Measurements from ENCODE around the gene RTF1.
"Not testable (repeated sequence)": the region's sequence is repeated elsewhere in the genome, so short reads cannot be mapped to it uniquely, and the experiment has no call there.

RTF1 gene

GRCh38 chr15:41438206-41438605 is 21.3 kb downstream of the RTF1 start:
- DNase-seq = no peak

- peak; percentile 28 for DNase-seq
These were observed 21.9 kb downstream of the RTF1 start for GRCh38 chr15:41438745-41439144.

GRCh38 chr15:41443275-41443674 is 26.4 kb downstream of the RTF1 start:
- DNase-seq = no peak

- DNase-seq = peak; percentile 37
These were observed 28.5 kb downstream of the RTF1 start for GRCh38 chr15:41445399-41445798.

GRCh38 chr15:41462084-41462795 is 45.3 kb downstream of the RTF1 start:
- no peak for DNase-seq

GRCh38 chr15:41464889-41465580 is 48.1 kb downstream of the RTF1 start:
- no peak for DNase-seq

GRCh38 chr15:41465822-41466421 is 49.0 kb downstream of the RTF1 start:
- DNase-seq = peak; percentile 65

- no peak for DNase-seq
These were observed 49.8 kb downstream of the RTF1 start for GRCh38 chr15:41466711-41467110.

GRCh38 chr15:41469644-41470043 is 52.7 kb downstream of the RTF1 start:
- DNase-seq = not testable (repeated sequence)

GRCh38 chr15:41473418-41473817 is 56.5 kb downstream of the RTF1 start:
- DNase-seq = no peak

- no peak for DNase-seq
These were observed 57.5 kb downstream of the RTF1 start for GRCh38 chr15:41474436-41474835.

- DNase-seq = no peak
These were observed 58.0 kb downstream of the RTF1 start for GRCh38 chr15:41474941-41475340.

GRCh38 chr15:41476416-41477048 is 59.6 kb downstream of the RTF1 start:
- no peak for DNase-seq

- no peak for DNase-seq
These were observed 63.7 kb downstream of the RTF1 start for GRCh38 chr15:41480396-41481140.

- DNase-seq = no peak
These were observed 65.4 kb downstream of the RTF1 start for GRCh38 chr15:41482110-41482877.

- no peak for DNase-seq
These were observed 66.2 kb downstream of the RTF1 start for GRCh38 chr15:41483115-41483514.

- no peak for DNase-seq
These were observed 66.6 kb downstream of the RTF1 start for GRCh38 chr15:41483519-41483918.

- no peak for DNase-seq
These were observed 68.2 kb downstream of the RTF1 start for GRCh38 chr15:41484937-41485625.

- no peak for DNase-seq
These were observed 69.4 kb downstream of the RTF1 start for GRCh38 chr15:41486286-41486685.

- DNase-seq = no peak
These were observed 70.5 kb downstream of the RTF1 start for GRCh38 chr15:41487381-41487780.

GRCh38 chr15:41487802-41488201 is 70.9 kb downstream of the RTF1 start:
- no peak for DNase-seq

GRCh38 chr15:41489641-41490040 is 72.7 kb downstream of the RTF1 start:
- DNase-seq = no peak
